Esophagus mucosa (tissue), 1 donor: ENCODE data around the gene CASK. TPM values are rescaled to one million over a fixed set of nuclear protein-coding genes. Genes with fewer than 3 reads are reported as not detected.

Experiments used
- ATAC-seq: fragments of 200-7000 bp; cut with Tn5 transposase; one replicate; pipeline ENCODE4 v1.9.1; 2020
- total RNA-seq: library from RNA; stranded (reverse); gene quantifications from one replicate; pipeline ENCODE4 v1.2.4, GENCODE V29; 2023
- donor health status: DM: yes; HTN: yes; CAD: no.

CASK gene
- total RNA-seq, 1 donor from 2014 or later: 56.3 TPM

GRCh38 chrX:41559235-41560052, 363.9 kb downstream of the CASK start:
- ATAC-seq: no peak

GRCh38 chrX:41558531-41558930, 364.8 kb downstream of the CASK start:
- no peak for ATAC-seq

- ATAC-seq: no peak
These were observed 366.4 kb downstream of the CASK start for GRCh38 chrX:41556958-41557357.

GRCh38 chrX:41553688-41554087, 369.7 kb downstream of the CASK start:
- ATAC-seq: no peak

GRCh38 chrX:41548411-41548810, 374.9 kb downstream of the CASK start:
- no peak for ATAC-seq

- no peak for ATAC-seq
These were observed 379.7 kb downstream of the CASK start for GRCh38 chrX:41543668-41544067.

- ATAC-seq: no peak
These were observed 380.3 kb downstream of the CASK start for GRCh38 chrX:41543025-41543424.

DNA sequence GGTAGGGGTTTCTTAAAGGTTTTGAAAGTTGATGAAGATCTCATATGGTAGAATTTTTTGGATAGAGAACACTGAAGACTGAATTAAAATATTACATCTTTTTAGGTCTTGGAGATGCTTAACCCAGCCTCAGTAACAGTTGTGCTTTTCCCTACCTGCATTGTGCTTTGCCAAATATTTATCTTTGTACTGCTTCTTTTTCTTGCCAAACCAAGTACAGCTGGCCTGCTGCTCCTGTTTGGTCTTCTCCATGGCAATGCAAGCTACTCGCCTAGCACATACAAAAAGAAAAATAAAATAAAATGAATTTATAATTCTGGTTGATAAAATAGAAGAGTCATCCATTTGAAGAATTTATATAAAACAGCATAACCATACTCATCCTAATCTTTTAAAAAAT, 380.8 kb downstream of the CASK start:
- no peak for ATAC-seq

GRCh38 chrX:41542135-41542534, 381.2 kb downstream of the CASK start:
- no peak for ATAC-seq

DNA sequence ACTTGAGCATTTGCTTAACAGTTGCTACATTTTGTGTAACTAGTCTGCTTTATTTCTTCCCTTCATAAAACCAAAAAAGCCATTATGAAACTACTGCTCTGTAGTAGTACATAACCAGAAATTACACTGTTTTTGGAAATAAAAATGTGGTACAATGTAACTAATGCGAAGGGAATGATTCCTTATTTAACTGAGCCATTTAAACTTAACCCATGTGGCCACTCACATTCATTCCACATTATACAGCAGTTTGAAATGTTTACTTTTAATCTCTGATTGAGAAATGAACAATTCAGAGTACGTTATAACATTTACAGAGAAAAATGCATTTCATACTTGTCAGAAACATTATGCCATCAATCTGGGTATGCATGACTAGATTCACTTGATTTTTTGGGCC, 382.0 kb downstream of the CASK start:
- ATAC-seq: no peak

- no peak for ATAC-seq
These were observed 384.6 kb downstream of the CASK start for GRCh38 chrX:41538707-41539106.

- no peak for ATAC-seq
These were observed 393.3 kb downstream of the CASK start for GRCh38 chrX:41530085-41530484.

DNA sequence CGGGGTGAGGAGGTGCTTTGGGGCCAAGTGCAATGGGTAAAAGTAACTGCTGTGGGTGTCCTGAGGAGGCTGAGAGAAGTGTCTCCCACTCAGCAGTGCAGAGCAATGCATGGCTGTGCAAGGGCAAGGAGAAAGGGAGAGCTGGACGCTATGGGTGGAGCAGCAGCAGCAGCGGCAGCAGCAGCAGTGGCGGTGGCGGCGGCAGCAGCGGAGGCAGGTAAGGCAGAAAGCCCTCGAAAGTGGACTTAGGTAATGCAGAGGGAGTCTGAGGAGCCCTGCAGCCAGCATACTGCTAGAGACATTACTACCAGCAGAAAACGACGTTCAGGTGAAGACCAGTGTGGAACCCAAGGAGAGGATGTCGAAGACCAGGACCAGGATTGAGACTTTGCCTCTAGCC, 394.1 kb downstream of the CASK start:
- no peak for ATAC-seq

DNA sequence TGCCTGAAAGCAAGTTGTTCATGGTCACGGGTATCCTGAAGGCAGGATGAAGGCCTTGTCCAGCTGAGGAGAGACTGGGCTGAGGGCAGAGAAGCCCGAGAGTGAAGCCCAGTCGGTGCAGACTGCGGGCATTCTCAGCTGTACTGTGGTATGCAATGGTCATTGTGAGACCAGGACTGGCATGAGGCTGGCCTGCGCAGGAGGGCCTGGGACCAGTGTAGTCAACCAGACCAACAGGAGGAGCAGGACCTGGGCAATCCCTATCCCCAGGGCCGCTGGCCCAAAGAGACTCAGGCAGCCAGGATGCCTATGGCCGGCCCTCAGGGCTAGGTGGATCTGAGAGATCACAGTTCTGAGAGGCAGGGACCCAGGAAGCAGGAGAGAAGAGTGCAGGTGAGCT, 394.6 kb downstream of the CASK start:
- ATAC-seq: no peak

DNA sequence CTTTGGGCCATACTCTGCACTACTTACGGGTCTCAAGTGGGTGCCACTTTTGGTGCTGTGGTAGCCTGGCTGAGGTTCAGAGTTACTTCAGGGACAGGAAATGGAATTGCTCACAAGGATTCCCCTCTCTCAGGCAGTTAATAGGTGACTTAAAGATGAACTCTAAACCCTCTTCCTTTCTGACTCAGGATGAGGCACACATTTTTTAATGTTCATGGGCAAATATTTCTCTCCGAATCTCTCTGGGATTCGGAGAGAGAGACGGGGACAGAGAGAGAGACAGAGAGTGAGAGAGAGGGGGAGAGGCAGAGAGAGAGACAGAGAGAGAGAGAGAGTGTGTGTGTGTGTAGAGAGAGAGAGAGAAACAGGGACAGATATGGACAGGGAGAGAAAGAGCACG, 396.4 kb downstream of the CASK start:
- ATAC-seq: no peak

DNA sequence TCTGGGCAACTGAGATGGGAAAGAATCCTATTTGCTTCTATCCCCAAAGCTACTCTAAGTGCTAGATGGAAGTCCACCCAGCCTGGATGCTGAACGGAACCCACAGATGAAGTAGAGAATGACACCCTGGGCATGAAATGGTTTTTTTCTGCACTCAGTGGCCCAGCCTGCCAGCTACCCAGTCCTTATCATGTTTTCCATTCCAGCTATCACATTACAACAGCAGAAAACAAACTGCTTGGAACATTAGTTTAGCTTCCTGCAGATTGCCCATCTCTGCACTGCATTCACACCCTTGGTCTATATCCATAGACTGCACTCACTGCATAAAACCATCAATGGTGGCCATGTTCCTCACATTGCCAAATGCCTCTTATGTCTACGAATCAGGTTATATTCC, 397.1 kb downstream of the CASK start:
- ATAC-seq: no peak

DNA sequence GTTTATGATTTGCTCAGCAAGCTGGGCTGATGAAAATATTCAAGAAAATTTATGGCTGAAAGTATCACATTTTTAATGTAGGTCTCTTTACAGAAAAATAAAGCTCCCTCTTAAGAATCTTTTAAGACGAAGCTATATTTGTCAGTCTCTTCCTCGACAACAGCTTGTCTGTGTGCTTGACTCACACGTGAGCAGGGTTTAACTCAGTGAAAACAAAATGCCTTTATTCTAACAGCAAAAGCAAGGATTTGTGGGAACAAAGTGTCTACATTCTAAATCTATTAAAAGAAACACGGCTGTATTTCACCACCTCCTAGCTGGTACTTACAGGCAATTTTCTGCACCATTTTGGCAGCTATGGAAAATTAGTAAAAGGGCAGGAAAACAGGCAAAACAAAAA, 400.7 kb downstream of the CASK start:
- no peak for ATAC-seq

DNA sequence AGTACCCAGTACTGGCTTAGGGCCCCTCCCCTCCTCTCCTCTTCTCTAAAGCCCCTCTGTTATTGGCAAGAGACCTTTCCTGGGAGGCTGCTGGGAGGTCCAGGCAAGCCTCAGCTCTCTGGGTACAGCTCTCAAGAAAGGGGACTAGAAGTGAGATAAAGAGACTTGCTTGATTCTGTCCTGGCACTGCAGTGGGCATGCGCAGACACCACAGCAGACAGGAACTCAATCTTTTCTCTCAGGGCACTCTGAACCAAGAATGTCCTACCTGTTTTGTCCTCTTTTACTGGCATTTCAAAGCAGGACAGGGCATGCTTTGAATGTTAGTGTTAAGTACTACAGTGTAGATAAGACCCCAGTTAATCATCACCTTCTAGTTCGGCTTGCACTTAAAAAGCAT, 401.3 kb downstream of the CASK start:
- no peak for ATAC-seq

- no peak for ATAC-seq
These were observed 403.9 kb downstream of the CASK start for GRCh38 chrX:41519468-41519867.

GRCh38 chrX:41518841-41519220, 404.5 kb downstream of the CASK start:
- no peak for ATAC-seq

DNA sequence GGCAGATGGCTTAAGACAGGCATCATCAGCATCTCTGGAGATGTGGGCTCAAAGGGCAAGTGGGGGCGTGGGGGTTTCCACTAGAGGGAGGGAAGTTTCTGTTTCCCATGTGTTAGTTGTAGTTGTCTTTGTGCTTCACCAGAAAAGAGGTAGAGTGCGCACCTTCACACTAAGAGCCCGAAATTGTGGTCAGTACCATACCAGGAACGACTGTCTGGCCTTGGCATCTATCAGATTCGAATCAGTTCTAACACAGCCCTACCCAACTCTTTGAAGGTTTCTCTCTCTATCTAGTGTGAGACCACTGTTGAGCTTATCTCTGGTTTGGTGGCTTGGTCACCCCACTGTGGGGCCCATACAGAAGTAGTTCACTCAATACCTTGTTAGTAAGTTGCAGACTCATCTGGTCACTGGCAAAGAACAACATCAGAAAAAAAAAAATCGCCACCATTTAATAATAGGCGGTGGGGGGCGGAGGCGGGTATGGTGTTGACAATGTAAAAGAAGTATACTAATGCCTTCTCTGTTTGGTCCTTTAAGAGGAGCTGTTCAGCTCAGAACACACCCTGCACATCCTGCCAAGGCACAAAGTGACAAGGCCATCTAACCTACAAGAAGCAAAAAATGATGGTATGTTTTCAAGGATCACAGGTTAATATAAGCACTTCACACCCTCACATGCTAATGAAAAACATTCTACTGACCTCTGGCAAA, 405.1 kb downstream of the CASK start:
- no peak for ATAC-seq

- no peak for ATAC-seq
These were observed 406.2 kb downstream of the CASK start for GRCh38 chrX:41516999-41517765.

GRCh38 chrX:41516456-41516855, 406.9 kb downstream of the CASK start:
- no peak for ATAC-seq

- no peak for ATAC-seq
These were observed 408.0 kb downstream of the CASK start for GRCh38 chrX:41515376-41515775.
